Measurements from ENCODE around the gene CERS1.

- TF ChIP-seq, protein P1, sequence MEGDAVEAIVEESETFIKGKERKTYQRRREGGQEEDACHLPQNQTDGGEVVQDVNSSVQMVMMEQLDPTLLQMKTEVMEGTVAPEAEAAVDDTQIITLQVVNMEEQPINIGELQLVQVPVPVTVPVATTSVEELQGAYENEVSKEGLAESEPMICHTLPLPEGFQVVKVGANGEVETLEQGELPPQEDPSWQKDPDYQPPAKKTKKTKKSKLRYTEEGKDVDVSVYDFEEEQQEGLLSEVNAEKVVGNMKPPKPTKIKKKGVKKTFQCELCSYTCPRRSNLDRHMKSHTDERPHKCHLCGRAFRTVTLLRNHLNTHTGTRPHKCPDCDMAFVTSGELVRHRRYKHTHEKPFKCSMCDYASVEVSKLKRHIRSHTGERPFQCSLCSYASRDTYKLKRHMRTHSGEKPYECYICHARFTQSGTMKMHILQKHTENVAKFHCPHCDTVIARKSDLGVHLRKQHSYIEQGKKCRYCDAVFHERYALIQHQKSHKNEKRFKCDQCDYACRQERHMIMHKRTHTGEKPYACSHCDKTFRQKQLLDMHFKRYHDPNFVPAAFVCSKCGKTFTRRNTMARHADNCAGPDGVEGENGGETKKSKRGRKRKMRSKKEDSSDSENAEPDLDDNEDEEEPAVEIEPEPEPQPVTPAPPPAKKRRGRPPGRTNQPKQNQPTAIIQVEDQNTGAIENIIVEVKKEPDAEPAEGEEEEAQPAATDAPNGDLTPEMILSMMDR (IDR thresholded peaks at IDR 0.05) = no peak
- no peak for TF ChIP-seq POLR2A (IDR thresholded peaks at IDR 0.05)
These were observed 35.6 kb upstream of the CERS1 start for GRCh38 chr19:18931316-18932162.
